MCF 10A (cell line): ENCODE measurements around the gene GSC. TPM values are rescaled to one million over a fixed set of nuclear protein-coding genes. Genes with fewer than 3 reads are reported as not detected.

ENCODE experiments used
- BruUV-seq: library from RNA; stranded (reverse); fragments of 400-500 nt; replicated peaks from 2 replicates; lab custom pipeline; 2021; lab: Mats Ljungman, UMichigan
- CTCF ChIA-PET: fragments of 300-600 bp; sonication (Branson Sonifier 250); formaldehyde crosslinking; extraction: SDS; loops from one replicate; lab custom pipeline; 2021; ENCODE audit warnings: antibody characterized with exemption, inconsistent platforms; lab: Yijun Ruan, JAX
- POLR2A ChIA-PET: fragments of 300-600, 350-650 bp; sonication (Branson Sonifier 250); formaldehyde crosslinking; extraction: SDS; loops from one replicate; lab custom pipeline; 2020; ENCODE audit warnings: antibody characterized with exemption, inconsistent platforms; lab: Yijun Ruan, JAX
- DNase-seq: peaks from one replicate; pipeline ENCODE4 v3.0.0-alpha.2; 2018; ENCODE audit not compliant: unreplicated experiment
- H3K27ac Mint-ChIP-seq: one replicate; pipeline ENCODE4 v1.8.0; 2022; ENCODE audit warnings: mild to moderate bottlenecking, low read depth, mixed read lengths; ENCODE audit not compliant: unreplicated experiment
- H3K27me3 Mint-ChIP-seq: one replicate; pipeline ENCODE4 v1.8.0; 2022; ENCODE audit warnings: mixed read lengths; ENCODE audit not compliant: insufficient read depth, unreplicated experiment
- H3K36me3 Mint-ChIP-seq: one replicate; pipeline ENCODE4 v1.8.0; 2022; ENCODE audit warnings: mild to moderate bottlenecking, moderate library complexity, mixed read lengths; ENCODE audit not compliant: insufficient read depth, unreplicated experiment
- H3K4me1 Mint-ChIP-seq: one replicate; pipeline ENCODE4 v1.8.0; 2022; ENCODE audit warnings: mixed read lengths; ENCODE audit not compliant: insufficient read depth, unreplicated experiment
- H3K4me3 Mint-ChIP-seq: one replicate; pipeline ENCODE4 v1.8.0; 2022; ENCODE audit warnings: mild to moderate bottlenecking, moderate library complexity, mixed read lengths; ENCODE audit not compliant: unreplicated experiment
- H3K9me3 Mint-ChIP-seq: one replicate; pipeline ENCODE4 v1.8.0; 2022; ENCODE audit warnings: mixed read lengths; ENCODE audit not compliant: unreplicated experiment
- CTCF ChIP-seq: fragments of 200-600 bp; IDR thresholded peaks from one replicate; pipeline ENCODE4 v1.8.0; 2022; ENCODE audit warnings: antibody characterized with exemption, mild to moderate bottlenecking; ENCODE audit not compliant: unreplicated experiment
- intact Hi-C: fragments of 100-400 bp; cut with micrococcal nuclease; formaldehyde crosslinking; loops from 2 replicates; pipeline ENCODE4 v1.14.1; 2022
- total RNA-seq: library from RNA; stranded (reverse); gene quantifications from 2 replicates; pipeline ENCODE4 v1.2.3, GENCODE V29; 2022

The GSC gene
- total RNA-seq, 1 experiment from 2014 or later = not detected

- no peak overlapping the region for H3K27ac Mint-ChIP-seq
- peaks cover 8% of the 10 kb centered on the region for H3K4me1 Mint-ChIP-seq
- H3K27me3 Mint-ChIP-seq = peaks cover 37% of the 10 kb centered on the region
- intact Hi-C loops = no loop called here
- H3K36me3 Mint-ChIP-seq = no peaks in the 10 kb centered on the region
- no peaks in the 10 kb centered on the region for H3K9me3 Mint-ChIP-seq
- TF ChIP-seq CTCF = no peak
- no peak for DNase-seq
- no TSS peak for BruUV-seq
- no peak overlapping the region for H3K4me3 Mint-ChIP-seq
- ChIA-PET POLR2A (no interaction called here), CTCF (interaction anchor here (0.5 kb wide), 1 partner anchor 55 kb away, joined by 3 read pairs; no protein-coding TSS in a partner anchor)
Measured at GRCh38 chr14:94772548-94772947, 2.6 kb upstream of the GSC start.

DNA sequence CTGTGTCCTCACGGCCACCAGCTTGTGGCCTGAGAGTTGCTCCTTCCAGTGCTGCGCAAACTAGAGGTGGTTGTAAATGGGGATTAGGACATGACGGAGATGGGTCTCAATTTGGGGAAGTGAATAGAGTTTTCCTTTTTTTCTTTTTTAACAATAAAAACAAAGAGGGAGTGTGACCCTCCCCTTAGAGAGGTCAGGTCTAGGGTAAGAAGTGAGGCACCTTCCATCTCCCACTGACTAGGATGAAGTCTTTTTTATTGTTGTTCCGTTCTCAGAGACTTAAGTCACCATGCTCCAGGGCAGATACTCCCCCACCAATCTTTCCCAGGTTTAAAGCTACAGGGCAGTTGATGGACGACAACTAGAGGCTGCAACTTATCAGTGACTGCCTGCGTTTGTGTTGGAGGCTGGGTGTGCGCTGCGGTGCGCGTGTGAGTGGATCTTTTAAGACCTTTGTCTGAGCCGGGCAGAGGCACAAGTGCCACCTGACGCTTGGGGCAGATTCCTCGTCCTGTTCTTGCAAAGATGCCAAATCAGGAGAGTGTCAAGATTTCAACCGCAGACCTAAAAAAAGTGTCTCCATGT is 2.1 kb upstream of the GSC start:
- Mint-ChIP-seq H3K27ac (no peak overlapping the region), H3K4me1 (peaks cover 8% of the 10 kb centered on the region), H3K36me3 (no peaks in the 10 kb centered on the region), H3K9me3 (no peaks in the 10 kb centered on the region), H3K4me3 (no peak overlapping the region), H3K27me3 (peaks cover 37% of the 10 kb centered on the region)
- no peak for DNase-seq
- no TSS peak for BruUV-seq
- no peak for TF ChIP-seq CTCF
- POLR2A ChIA-PET = no interaction called here
- intact Hi-C loops = no loop called here
- CTCF ChIA-PET = interaction anchor here (0.5 kb wide), 1 partner anchor 54 kb away, joined by 3 read pairs; no protein-coding TSS in a partner anchor

- BruUV-seq = no TSS peak
- no peak for DNase-seq
- intact Hi-C loops = no loop called here
- Mint-ChIP-seq H3K4me1 (peaks cover 8% of the 10 kb centered on the region), H3K27me3 (peaks cover 37% of the 10 kb centered on the region), H3K27ac (no peak overlapping the region), H3K36me3 (no peaks in the 10 kb centered on the region), H3K9me3 (no peaks in the 10 kb centered on the region), H3K4me3 (no peak overlapping the region)
- CTCF ChIA-PET = no interaction called here
- no peak for TF ChIP-seq CTCF
- POLR2A ChIA-PET = no interaction called here
Measured at GRCh38 chr14:94771158-94771905, 1.4 kb upstream of the GSC start.

DNA sequence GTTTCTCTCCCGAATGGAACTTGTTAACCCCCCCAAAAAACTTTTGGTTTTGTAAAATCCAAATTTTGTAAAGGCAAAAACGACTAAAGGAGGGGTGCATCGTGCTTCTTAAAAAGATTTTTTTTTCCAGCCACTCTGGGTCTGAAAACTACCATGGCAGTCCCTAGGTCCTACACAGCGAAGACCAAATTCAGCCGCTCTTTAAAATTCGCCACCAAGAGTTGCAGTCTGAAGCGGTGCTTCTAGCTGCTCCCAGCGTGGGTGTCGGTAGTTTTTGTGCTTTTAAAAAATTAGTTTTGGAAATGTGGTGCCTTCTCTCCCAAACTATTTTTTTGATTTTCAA is 873 bp upstream of the GSC start:
- Mint-ChIP-seq H3K9me3 (no peaks in the 10 kb centered on the region), H3K27me3 (peaks cover 37% of the 10 kb centered on the region), H3K4me3 (no peak overlapping the region), H3K4me1 (peaks cover 3% of the 10 kb centered on the region), H3K27ac (no peak overlapping the region), H3K36me3 (no peaks in the 10 kb centered on the region)
- TF ChIP-seq CTCF = no peak
- intact Hi-C loops = no loop called here
- DNase-seq = no peak
- ChIA-PET CTCF (no interaction called here), POLR2A (no interaction called here)
- no TSS peak for BruUV-seq
